ENCODE measurements around the gene ISCU.

The ISCU gene

DNA sequence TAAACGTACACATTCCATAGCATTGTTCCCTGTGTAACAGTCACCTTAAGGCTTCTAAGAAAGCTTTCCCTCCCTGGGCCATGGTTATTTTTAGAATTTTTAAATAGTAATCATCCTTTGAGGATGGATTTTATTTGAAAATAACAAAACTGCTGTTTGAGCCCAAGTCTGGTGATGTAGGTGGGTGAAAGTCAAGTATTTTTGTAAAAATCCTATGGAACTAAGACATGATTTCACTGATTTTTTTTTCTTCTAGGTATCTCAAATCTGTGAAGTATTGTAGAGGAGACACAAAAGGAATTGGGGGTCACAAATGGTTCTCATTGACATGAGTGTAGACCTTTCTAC lies 1.4 kb downstream of the ISCU start:
- TF ChIP-seq, protein P1, sequence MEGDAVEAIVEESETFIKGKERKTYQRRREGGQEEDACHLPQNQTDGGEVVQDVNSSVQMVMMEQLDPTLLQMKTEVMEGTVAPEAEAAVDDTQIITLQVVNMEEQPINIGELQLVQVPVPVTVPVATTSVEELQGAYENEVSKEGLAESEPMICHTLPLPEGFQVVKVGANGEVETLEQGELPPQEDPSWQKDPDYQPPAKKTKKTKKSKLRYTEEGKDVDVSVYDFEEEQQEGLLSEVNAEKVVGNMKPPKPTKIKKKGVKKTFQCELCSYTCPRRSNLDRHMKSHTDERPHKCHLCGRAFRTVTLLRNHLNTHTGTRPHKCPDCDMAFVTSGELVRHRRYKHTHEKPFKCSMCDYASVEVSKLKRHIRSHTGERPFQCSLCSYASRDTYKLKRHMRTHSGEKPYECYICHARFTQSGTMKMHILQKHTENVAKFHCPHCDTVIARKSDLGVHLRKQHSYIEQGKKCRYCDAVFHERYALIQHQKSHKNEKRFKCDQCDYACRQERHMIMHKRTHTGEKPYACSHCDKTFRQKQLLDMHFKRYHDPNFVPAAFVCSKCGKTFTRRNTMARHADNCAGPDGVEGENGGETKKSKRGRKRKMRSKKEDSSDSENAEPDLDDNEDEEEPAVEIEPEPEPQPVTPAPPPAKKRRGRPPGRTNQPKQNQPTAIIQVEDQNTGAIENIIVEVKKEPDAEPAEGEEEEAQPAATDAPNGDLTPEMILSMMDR (IDR thresholded peaks at IDR 0.05; ENCODE audit: control insufficient read depth, insufficient read depth, low read depth, low read length, missing control alignments): no peak
- H3K4me3 ChIP-seq (ENCODE audit: control insufficient read depth, low read depth, low read length): peak overlapping the region; percentile 96; the same call in 1 of the 2 replicates
- DNase-seq (ENCODE audit: low read depth): no peak

DNA sequence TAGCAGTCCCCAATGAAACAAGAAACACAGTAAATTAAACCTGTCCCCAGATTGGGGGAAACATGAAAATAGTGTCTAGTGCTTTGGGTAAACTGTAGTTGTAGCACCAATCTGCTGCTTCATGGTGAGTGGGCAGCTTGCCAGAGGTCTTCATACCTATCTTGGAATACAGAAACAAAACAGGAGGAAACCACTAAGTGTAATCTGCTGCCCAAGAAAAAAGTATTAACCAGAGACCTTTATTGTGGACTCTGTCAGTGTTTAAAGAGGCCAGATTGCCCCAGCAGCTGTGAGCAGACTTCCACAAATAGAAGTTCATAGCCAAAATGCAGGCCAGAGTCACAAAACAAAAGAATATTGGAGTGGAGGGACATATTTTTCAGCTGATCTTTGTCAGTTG lies 2.3 kb downstream of the ISCU start:
- H3K4me3 ChIP-seq (ENCODE audit: control insufficient read depth, low read depth, low read length): no peak overlapping the region
- no peak for DNase-seq (ENCODE audit: low read depth)
- TF ChIP-seq, protein P1 (IDR thresholded peaks at IDR 0.05; ENCODE audit: control insufficient read depth, insufficient read depth, low read depth, low read length, missing control alignments): no peak

DNA sequence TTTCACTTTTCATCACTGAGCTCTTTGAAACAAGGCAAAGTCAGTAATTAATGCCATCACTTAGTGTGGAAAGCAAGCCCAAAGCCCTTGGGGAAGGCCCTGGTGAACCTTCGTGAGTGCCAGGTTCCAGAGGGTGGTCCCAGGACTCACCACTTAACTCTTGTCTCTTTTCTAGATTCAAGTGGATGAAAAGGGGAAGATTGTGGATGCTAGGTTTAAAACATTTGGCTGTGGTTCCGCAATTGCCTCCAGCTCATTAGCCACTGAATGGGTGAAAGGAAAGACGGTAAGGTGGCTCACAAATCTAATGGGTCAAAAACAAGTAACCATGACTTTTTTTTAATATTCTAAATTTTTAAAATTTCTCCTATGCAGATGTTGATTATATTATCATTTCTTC lies 2.8 kb downstream of the ISCU start:
- no peak for DNase-seq (ENCODE audit: low read depth)
- H3K4me3 ChIP-seq (ENCODE audit: control insufficient read depth, low read depth, low read length): no peak overlapping the region
- TF ChIP-seq, protein P1 (IDR thresholded peaks at IDR 0.05; ENCODE audit: control insufficient read depth, insufficient read depth, low read depth, low read length, missing control alignments): no peak

DNA sequence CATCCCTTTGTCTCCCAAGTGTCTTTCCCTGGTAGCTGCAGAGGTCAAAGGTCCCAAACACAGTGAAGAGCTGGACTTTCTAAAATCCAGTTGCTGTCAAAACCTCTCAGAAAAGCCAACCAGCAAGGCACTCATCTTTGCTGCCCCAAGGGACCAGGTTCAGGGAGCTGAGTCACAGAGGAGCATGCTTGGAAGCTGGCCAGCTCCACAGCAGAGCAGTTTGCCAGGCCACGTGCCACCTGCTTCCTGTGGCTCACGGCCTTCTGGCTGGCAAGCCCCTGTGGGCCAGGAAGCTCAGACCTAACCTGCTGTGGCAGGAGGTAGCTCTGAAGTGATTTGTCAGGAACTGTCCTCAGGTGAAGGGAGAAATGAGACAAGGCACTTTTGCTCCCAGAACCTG lies 3.6 kb downstream of the ISCU start:
- no peak overlapping the region for H3K4me3 ChIP-seq (ENCODE audit: control insufficient read depth, low read depth, low read length)
- TF ChIP-seq, protein P1 (IDR thresholded peaks at IDR 0.05; ENCODE audit: control insufficient read depth, insufficient read depth, low read depth, low read length, missing control alignments): no peak
- DNase-seq (ENCODE audit: low read depth): no peak

DNA sequence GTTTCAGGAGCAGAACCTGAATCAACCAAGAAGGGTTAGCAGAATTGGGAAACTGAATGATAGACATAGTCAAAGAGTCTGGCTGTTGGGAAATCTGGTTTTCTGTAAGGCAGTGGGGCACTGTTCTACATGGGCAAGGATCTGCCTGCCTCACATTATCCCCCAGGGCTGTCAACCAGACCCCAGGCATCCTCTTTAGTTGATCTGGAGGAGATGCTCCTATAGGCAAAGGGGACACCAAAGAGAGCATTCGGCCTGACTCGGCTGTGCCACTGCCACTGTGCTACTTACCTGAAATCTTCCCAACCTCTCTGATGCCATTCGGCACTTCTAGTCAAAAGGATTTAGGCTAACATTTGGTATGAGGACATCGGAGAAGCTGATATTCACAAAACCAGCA lies 4.1 kb downstream of the ISCU start:
- no peak for DNase-seq (ENCODE audit: low read depth)
- TF ChIP-seq, protein P1 (IDR thresholded peaks at IDR 0.05; ENCODE audit: control insufficient read depth, insufficient read depth, low read depth, low read length, missing control alignments): no peak
- no peak overlapping the region for H3K4me3 ChIP-seq (ENCODE audit: control insufficient read depth, low read depth, low read length)

DNA sequence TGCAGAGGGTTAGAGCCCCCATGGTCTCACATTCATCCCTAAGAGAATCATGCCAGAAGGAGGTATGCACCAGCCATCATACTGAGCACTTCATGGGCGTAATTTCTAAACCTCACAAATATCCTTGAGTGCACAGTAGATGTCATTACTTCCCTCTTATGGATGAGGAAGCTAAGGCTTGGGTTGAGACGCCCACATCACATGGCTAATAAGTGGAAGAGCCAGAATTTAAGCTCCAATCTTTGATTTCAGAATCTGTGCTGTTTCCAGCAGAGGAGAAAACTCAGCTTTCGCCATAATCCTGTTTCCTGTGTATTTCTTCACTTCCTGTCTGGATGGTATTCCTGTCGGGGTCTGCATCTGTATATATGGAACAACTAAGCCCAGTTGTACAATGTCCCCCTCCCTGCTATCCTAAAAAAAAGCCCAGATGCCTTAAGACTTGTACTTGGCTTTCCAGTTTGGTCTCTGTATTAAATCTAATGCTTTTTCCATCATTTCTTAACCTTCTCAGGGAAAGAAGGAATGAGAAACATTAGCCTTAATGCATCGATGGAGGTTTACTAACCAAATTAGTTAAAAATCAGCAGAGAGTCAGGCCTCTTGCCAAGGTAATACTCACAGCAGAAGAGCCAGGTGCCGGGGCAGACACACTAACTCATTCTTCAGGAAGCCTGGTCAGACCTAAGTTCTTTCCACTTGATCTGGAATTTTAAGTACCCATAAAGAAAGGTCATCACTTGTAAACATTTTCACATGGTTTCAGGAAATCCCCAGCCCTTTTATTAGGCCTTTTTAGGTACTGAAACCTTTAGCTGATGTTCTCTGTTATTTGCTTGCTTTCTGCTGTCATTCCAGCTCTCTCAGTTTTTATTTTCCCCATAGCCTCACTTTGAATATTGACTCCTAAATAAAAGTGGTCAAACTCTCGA lies 5.3 kb downstream of the ISCU start:
- H3K4me3 ChIP-seq (ENCODE audit: control insufficient read depth, low read depth, low read length): no peak overlapping the region
- TF ChIP-seq, protein P1 (IDR thresholded peaks at IDR 0.05; ENCODE audit: control insufficient read depth, insufficient read depth, low read depth, low read length, missing control alignments): no peak
- DNase-seq (ENCODE audit: low read depth): no peak

Measured in AG09309 (cell line).